GM19238 (cell line): ENCODE measurements around the gene SLC37A2.
"Not testable (repeated sequence)": the region's sequence is repeated elsewhere in the genome, so short reads cannot be mapped to it uniquely, and the experiment has no call there.

Experiments
- DNase-seq: peaks from one replicate; pipeline ENCODE4 v3.0.0; 2011; ENCODE audit warnings: low spot score; ENCODE audit not compliant: insufficient read length

Gene SLC37A2

GRCh38 chr11:125062931-125063428 is at the start of gene SLC37A2:
SLC37A2 (plus strand) TSS chr11:125063305; CDS start chr11:125063368, 63 bp downstream.
- peak; percentile 81 for DNase-seq

- DNase-seq, result no peak
Measured at GRCh38 chr11:125016413-125016812, 46.7 kb upstream of the SLC37A2 start.

- no peak for DNase-seq
Measured at GRCh38 chr11:125020342-125020741, 42.8 kb upstream of the SLC37A2 start.

DNA sequence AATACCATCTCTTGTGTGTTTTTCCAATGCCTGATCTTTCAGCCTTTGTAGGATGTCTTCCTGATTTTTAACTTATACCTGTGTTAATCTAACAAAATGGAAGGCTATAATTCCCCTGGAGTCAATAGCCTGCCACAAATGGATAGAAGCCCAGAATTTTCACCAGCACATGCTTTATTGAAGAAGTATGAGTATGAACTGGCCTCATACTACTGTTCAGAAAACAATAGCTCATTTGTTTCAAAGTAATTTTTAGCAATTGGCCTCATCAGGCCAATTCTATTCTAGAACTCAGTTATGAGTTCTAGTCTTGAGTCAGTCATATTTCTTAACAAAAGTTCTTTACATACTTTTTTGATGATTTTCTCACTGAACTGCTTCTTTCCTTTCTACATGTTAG is 40.6 kb upstream of the SLC37A2 start:
- DNase-seq, result no peak

GRCh38 chr11:125025968-125026367 is 37.1 kb upstream of the SLC37A2 start:
- no peak for DNase-seq

DNA sequence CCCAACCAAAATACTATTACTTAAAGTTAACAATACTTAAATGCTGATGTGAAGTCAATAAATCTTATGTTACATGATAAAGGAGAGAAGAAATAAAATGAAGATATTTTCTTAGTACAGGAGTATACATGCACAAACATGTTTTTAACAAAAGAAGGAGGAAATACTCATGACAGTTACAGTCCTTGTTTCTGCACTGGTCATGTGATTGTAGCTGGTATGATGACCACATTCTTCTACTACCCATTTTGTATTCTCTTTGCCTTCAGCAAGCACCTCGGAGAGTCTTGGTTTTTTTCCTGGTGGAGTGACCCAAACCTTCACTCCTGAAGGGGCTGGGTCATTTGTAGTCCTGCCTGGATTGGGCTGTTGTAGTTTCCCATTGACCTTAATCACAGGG is 33.7 kb upstream of the SLC37A2 start:
- DNase-seq, result not testable (repeated sequence)

- no peak for DNase-seq
Measured at GRCh38 chr11:125036933-125037332, 26.2 kb upstream of the SLC37A2 start.

DNA sequence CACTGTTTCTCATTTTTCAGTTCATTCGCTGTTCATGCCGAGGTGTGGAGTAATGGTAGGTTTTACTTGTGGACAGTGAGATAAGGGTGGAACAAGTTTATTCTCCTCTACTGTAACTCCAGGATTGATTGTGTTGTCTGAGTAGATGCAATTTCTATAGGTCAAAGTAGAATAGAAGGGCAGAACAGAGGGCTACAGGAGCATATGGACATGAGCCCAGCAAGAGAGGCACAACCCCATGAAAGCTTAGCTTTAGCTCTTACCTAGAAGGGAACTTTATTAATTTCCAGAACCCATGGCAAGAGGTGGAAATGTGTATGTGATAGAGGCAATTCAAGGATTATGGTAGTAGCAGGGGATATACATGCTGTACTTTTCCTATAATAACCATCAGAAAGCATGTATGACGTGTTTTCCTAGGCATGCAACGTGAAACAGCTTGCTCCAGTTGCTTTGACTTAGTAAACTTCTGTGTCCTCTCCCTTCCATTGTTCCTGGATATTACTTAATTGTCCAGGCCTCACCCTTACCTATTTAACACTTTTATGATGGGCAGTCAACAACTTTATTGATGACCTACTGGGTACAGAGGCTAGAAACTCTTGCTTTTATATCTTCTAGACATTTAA is 13.8 kb upstream of the SLC37A2 start:
- no peak for DNase-seq

- DNase-seq, result no peak
Measured at GRCh38 chr11:125052047-125052446, 11.1 kb upstream of the SLC37A2 start.

DNA sequence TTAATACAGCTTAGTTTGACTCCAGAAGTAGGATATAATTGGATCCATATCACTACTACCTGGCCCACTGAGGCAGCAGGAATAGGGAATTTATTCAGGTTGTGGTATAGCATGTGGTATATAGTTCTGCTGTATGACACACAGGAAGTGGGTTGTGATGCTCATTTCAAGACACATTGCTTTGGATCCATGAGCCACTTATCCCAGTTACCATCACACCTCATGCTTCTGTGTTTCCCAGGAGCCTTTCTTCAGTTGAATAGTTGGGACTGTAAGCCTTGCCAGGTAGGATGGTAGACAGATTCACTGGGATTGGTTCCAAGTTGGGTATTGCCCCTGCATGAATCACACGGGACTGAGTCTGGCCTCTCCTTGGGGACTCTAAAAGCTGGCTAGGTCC is 9.9 kb upstream of the SLC37A2 start:
- DNase-seq, result no peak

GRCh38 chr11:125055107-125055715 is 7.9 kb upstream of the SLC37A2 start:
- DNase-seq, result no peak

DNA sequence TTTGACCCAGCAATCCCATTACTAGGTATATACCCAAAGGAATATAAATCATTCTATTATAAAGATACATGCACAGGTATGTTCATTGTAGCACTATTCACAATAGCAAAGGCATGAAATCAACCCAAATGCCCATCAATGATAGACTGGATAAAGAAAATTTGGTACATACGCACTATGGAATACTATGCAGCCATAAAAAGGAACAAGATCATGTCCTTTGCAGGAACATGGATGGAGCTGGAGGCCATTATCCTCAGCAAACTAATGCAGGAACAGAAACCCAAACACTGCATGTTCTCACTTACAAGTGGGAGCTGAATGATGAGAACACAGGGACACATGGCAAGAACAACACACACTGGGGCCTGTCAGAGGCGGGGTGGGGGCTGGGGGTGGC is 7.0 kb upstream of the SLC37A2 start:
- DNase-seq, result not testable (repeated sequence)

- no peak for DNase-seq
Measured at GRCh38 chr11:125056931-125057692, 6.0 kb upstream of the SLC37A2 start.

DNA sequence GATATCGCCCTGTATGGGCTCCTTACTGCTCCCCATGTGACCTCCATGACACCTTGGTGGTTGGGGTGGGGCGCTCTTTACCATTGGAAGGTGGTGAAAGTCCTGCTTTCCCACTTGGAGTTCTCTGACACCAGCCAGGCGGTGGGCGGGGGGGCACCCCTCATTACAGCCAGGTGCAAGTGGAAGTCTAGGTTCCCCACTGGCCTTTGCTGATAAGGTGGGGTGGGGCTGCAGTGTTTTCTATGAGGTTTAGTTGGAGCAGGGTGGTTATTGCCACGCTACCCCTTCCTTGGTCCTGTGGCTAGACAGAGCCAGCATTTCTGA is 5.5 kb upstream of the SLC37A2 start:
- DNase-seq, result no peak

- DNase-seq, result no peak
Measured at GRCh38 chr11:125061281-125061680, 1.8 kb upstream of the SLC37A2 start.

DNA sequence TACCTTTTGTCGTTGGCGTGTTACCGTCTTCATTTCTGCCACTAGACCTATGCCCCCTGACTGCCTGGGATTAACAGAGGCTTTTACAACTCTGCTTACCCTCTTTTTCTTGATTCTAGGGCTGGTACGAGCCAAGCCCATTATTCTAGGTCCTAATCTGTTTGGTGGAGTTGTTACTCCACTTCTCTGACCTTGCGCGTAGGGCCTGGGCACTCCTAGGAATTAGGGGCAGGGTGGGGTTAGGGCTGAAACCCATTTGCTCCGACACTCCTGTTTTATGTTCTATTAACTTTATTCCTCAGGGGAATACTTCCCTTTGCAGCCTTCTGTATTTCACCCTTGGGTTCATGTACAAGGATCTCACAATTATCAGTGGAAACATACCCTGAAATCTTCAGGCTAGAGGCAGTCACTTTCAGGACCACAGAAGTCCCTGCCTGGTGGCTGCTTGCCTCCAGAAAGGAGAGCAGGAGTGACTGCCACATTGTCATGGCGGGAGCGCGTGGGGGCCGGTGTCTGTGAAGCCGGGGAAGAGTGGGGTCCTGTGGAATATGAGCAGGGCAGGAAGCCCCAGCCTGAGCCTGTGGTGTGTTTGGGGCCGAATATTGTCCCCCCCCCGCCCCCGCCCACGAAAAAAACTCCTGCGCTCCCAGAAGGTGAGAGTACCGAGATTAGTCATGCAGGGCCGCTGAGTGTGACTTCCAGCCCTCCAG is 731 bp upstream of the SLC37A2 start:
- DNase-seq, result no peak

- DNase-seq, result peak; percentile 35
Measured at GRCh38 chr11:125063429-125064043, 431 bp downstream of the SLC37A2 start.

GRCh38 chr11:125064070-125064469 is 965 bp downstream of the SLC37A2 start:
- DNase-seq, result no peak

DNA sequence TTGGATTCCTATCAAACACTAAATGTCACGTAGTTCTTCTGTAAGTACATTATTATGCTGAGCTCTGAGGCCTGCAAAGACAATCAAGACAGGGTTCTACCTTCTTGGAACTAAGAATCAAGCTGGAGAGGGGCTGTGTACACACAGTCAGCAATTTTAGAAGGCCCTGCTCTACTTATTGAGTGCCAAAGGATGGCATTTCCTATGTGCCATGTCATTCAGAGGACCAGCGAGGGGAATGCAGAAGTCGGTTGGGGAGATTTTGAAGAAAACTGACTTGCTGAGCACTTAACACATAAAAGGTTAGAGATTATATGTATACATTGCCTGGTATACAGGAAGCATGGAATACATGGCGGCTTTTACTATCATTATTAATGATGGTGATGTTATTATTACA is 5.3 kb downstream of the SLC37A2 start:
- DNase-seq, result no peak

DNA sequence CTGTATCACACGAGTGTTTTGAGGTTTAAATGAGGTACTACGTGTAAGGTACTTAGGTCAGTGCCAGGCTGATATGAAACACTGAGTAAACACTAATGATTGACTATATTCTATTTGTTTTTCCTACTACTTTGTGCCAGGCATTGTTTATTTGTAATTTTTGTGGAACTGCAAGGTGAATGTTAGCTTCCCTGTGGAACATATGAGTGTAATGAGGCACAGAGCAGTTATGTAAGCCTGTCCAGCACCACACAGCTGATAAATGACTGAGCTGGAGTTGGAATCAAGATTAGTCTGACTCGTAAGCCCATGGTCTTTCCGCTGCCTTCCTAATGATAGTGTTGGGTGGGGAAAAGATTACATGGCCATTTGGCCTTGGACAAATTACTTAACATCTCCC is 5.9 kb downstream of the SLC37A2 start:
- no peak for DNase-seq

DNA sequence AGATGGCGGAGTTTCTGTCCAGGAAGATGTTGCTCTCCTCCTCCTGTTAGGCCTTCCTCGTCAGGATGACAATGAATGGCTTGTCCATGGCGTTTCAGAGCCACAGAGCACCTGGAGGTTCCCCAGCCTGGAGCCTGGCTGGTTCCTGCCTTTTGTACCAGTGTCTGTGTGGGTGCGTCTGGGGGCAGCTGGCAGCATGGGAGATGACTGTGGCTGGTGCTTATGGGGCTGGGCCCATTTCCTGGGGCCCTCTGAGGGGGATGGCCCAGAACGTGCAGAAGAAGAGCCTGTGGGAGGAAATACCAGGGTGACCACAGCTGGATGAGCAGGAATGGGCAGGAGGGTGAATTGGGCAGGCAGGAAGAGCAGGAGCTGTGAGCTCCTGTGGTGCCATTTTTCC is 6.7 kb downstream of the SLC37A2 start:
- DNase-seq, result no peak
